HepG2 (cell line): ENCODE measurements around the gene ERMARD. TPM values are rescaled to one million over a fixed set of nuclear protein-coding genes. Genes with fewer than 3 reads are reported as not detected.

ENCODE experiments used
- ARNTL ChIP-seq: sonication (generic); formaldehyde crosslinking; IDR thresholded peaks from 2 replicates; pipeline ENCODE4 v1.4.0; 2020; ENCODE audit warnings: mild to moderate bottlenecking, missing genetic modification reagents
- BRD4 ChIP-seq: sonication (generic); formaldehyde crosslinking; IDR thresholded peaks from 2 replicates; pipeline ENCODE4 v1.4.0; 2020; ENCODE audit warnings: missing genetic modification reagents
- CCDC6 ChIP-seq: sonication (generic); formaldehyde crosslinking; IDR thresholded peaks from 2 replicates; pipeline ENCODE4 v1.8.1; 2022; ENCODE audit warnings: mild to moderate bottlenecking, missing genetic modification reagents, moderate library complexity
- ESRRA ChIP-seq: sonication (generic); formaldehyde crosslinking; IDR thresholded peaks from 2 replicates; pipeline ENCODE4 v1.5.1; 2020; ENCODE audit warnings: mild to moderate bottlenecking, low read depth, missing genetic modification reagents
- FOXK1 ChIP-seq: sonication (generic); formaldehyde crosslinking; IDR thresholded peaks from 2 replicates; pipeline ENCODE4 v1.4.0; 2020; ENCODE audit warnings: low read depth, missing genetic modification reagents, borderline replicate concordance
- GRHL1 ChIP-seq: sonication (generic); formaldehyde crosslinking; conservative IDR thresholded peaks from 2 replicates; pipeline ENCODE4 v1.8.0; 2022; ENCODE audit warnings: missing genetic modification reagents
- MEF2D ChIP-seq: sonication (generic); formaldehyde crosslinking; IDR thresholded peaks from 2 replicates; pipeline ENCODE4 v1.5.1; 2020; ENCODE audit warnings: mild to moderate bottlenecking, missing genetic modification reagents
- POLR2A ChIP-seq, 2 experiments: IDR thresholded peaks; 2 replicates each; pipeline ENCODE4 v1.6.1; 2011; ENCODE audit warnings: low read depth in 2 of 2, low read length in 2 of 2, mild to moderate bottlenecking in 1 of 2, moderate library complexity in 1 of 2; ENCODE audit not compliant: insufficient read depth in 1 of 2
- TFDP2 ChIP-seq: sonication (generic); formaldehyde crosslinking; IDR thresholded peaks from 2 replicates; pipeline ENCODE4 v1.4.0; 2020; ENCODE audit warnings: missing genetic modification reagents
- THYN1 ChIP-seq: sonication (generic); formaldehyde crosslinking; IDR thresholded peaks from 2 replicates; pipeline ENCODE4 v1.8.1; 2023; ENCODE audit warnings: low read depth, mild to moderate bottlenecking, moderate library complexity, missing genetic modification reagents, borderline replicate concordance
- TP53 ChIP-seq: sonication (generic); formaldehyde crosslinking; conservative IDR thresholded peaks from 2 replicates; pipeline ENCODE4 v1.4.0; 2020; ENCODE audit warnings: missing genetic modification reagents
- ZNF329 ChIP-seq: sonication (generic); formaldehyde crosslinking; IDR thresholded peaks from 2 replicates; pipeline ENCODE4 v1.9.0; 2021; ENCODE audit warnings: low read depth, mild to moderate bottlenecking, missing genetic modification reagents
- ZNF605 ChIP-seq: sonication (generic); formaldehyde crosslinking; IDR thresholded peaks from 2 replicates; pipeline ENCODE4 v1.8.0; 2022; ENCODE audit warnings: mild to moderate bottlenecking, missing genetic modification reagents
- ZNF83 ChIP-seq: sonication (generic); formaldehyde crosslinking; IDR thresholded peaks from 2 replicates; pipeline ENCODE4 v1.4.0; 2020; ENCODE audit warnings: missing genetic modification reagents, mild to moderate bottlenecking, borderline replicate concordance
- polyA plus RNA-seq, 8 experiments: library from polyadenylated mRNA; depleted of rRNA in 3 of 8; stranded (reverse) in 7 of 8; unstranded in 1 of 8; fragments of >200 nt; fragmentation: Illumina TruSeq in 4 of 8; extraction: Trizol in 4 of 8; gene quantifications; 2 replicates each; pipeline versions ENCODE4 v1.2.1 to v1.2.3, GENCODE V29; 2011 to 2016; ENCODE audit warnings: low read depth in 4 of 8, missing spikeins in 1 of 8, mixed read lengths in 1 of 8; ENCODE audit not compliant: insufficient read depth in 1 of 8
- total RNA-seq, 5 experiments: library from RNA; depleted of rRNA; stranded (reverse); fragments of >200 nt; fragmentation: Illumina TruSeq; extraction: Trizol; gene quantifications; 2 replicates each; pipeline ENCODE4 v1.2.3, GENCODE V29; 2016; ENCODE audit warnings: low read depth in 1 of 5
- TF ChIP-seq, protein P1 (sequence below): IDR thresholded peaks from 2 replicates; pipeline ENCODE4 v1.6.1; 2016; ENCODE audit warnings: mild to moderate bottlenecking
- TF ChIP-seq, protein P2 (sequence below): sonication (generic); formaldehyde crosslinking; IDR thresholded peaks from 2 replicates; pipeline ENCODE4 v1.5.0; 2020; ENCODE audit warnings: mild to moderate bottlenecking, missing genetic modification reagents
- TF ChIP-seq, protein P3 (sequence below): IDR thresholded peaks from 2 replicates; pipeline ENCODE4 v1.6.1; 2016; ENCODE audit warnings: mild to moderate bottlenecking, missing biosample characterization, missing genetic modification reagents

Gene ERMARD
- total and polyA plus RNA-seq, 2 of the 13 experiments (the other 11 are each of a cell fraction or from before 2014, with no cell fraction given), result 8.8 to 10.7 TPM

GRCh38 chr6:169800668-169801395 is 49.4 kb downstream of the ERMARD start (continued):
- TF ChIP-seq, protein P1, sequence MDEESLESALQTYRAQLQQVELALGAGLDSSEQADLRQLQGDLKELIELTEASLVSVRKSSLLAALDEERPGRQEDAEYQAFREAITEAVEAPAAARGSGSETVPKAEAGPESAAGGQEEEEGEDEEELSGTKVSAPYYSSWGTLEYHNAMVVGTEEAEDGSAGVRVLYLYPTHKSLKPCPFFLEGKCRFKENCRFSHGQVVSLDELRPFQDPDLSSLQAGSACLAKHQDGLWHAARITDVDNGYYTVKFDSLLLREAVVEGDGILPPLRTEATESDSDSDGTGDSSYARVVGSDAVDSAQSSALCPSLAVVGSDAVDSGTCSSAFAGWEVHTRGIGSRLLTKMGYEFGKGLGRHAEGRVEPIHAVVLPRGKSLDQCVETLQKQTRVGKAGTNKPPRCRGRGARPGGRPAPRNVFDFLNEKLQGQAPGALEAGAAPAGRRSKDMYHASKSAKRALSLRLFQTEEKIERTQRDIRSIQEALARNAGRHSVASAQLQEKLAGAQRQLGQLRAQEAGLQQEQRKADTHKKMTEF (CRISPR knock-in tag), result peak; percentile 92
- no peak for TF ChIP-seq ZNF605 (CRISPR knock-in tag)
- TF ChIP-seq CCDC6 (CRISPR knock-in tag), result no peak; the same call in 1 of the 2 replicates
- TF ChIP-seq, protein P2, sequence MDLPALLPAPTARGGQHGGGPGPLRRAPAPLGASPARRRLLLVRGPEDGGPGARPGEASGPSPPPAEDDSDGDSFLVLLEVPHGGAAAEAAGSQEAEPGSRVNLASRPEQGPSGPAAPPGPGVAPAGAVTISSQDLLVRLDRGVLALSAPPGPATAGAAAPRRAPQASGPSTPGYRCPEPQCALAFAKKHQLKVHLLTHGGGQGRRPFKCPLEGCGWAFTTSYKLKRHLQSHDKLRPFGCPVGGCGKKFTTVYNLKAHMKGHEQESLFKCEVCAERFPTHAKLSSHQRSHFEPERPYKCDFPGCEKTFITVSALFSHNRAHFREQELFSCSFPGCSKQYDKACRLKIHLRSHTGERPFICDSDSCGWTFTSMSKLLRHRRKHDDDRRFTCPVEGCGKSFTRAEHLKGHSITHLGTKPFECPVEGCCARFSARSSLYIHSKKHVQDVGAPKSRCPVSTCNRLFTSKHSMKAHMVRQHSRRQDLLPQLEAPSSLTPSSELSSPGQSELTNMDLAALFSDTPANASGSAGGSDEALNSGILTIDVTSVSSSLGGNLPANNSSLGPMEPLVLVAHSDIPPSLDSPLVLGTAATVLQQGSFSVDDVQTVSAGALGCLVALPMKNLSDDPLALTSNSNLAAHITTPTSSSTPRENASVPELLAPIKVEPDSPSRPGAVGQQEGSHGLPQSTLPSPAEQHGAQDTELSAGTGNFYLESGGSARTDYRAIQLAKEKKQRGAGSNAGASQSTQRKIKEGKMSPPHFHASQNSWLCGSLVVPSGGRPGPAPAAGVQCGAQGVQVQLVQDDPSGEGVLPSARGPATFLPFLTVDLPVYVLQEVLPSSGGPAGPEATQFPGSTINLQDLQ (CRISPR knock-in tag), result peak; percentile 31; the same call in 1 of the 2 replicates
- TF ChIP-seq ESRRA, result no peak
- TF ChIP-seq THYN1 (CRISPR knock-in tag), result no peak
- TF ChIP-seq GRHL1 (CRISPR knock-in tag), result no peak
- TF ChIP-seq, protein P3, sequence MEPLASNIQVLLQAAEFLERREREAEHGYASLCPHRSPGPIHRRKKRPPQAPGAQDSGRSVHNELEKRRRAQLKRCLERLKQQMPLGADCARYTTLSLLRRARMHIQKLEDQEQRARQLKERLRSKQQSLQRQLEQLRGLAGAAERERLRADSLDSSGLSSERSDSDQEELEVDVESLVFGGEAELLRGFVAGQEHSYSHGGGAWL (CRISPR knock-in tag), result no peak; the same call in 1 of the 2 replicates
- TF ChIP-seq TFDP2 (CRISPR knock-in tag), result no peak; the same call in 1 of the 2 replicates
- peak; percentile 55 to 72 for TF ChIP-seq POLR2A (IDR thresholded peaks at IDR 0.05; ENCODE audit: insufficient read depth in 1 of 2, low read depth in 2 of 2, low read length in 2 of 2)
- peak; percentile 90 for TF ChIP-seq BRD4 (CRISPR knock-in tag)
- no peak for TF ChIP-seq ZNF83 (CRISPR knock-in tag)
- 0 out of 2 replicates have a peak, but pooled peaks have one; percentile 28 for TF ChIP-seq TP53 (CRISPR knock-in tag)
- TF ChIP-seq ZNF329 (CRISPR knock-in tag), result no peak
- peak; percentile 77 for TF ChIP-seq ARNTL (CRISPR knock-in tag)
- peak; percentile 81; the same call in 1 of the 2 replicates for TF ChIP-seq FOXK1 (CRISPR knock-in tag)
- TF ChIP-seq MEF2D, result peak; percentile 83; the same call in 1 of the 2 replicates
